ENCODE measurements around the gene PCBP3.

GRCh38 chr21:45948576-45949141, 305.1 kb downstream of the PCBP3 start:
- TF ChIP-seq CTCF (optimal IDR thresholded peaks at IDR 0.05 in 1 of 3, IDR thresholded peaks at IDR 0.05 in 1 of 3, conservative IDR thresholded peaks at IDR 0.05 in 1 of 3; ENCODE audit: extremely low read depth in 1 of 3, insufficient read depth in 2 of 3, low read length in 3 of 3) (no peak), EZH2 (IDR thresholded peaks at IDR 0.05; ENCODE audit: low read length) (no peak)
